Stimulated activated CD8-positive, alpha-beta memory T cell treated with anti-CD3 and anti-CD28 coated beads, Interleukin-15, amount 100 ng/mL, for 4 hours (primary cell): ENCODE data around the gene TCEAL6.
A peak's percentile ranks its signal among the peaks of the same experiment; 100 is the strongest.
"Not testable (repeated sequence)": the region's sequence is repeated elsewhere in the genome, so short reads cannot be mapped to it uniquely, and the experiment has no call there.

Source experiments
- DNase-seq, 2 donors: peaks; one replicate each; pipeline ENCODE4 v3.0.0-alpha.2; 2020; ENCODE audit warnings: low read depth in 2 of 2

Gene TCEAL6

GRCh38 chrX:102142274-102142673 lies at the start of gene TCEAL6:
TCEAL6 (minus strand) TSS chrX:102142481.
- DNase-seq = not testable (repeated sequence)

- no peak for DNase-seq
These were observed 43.9 kb upstream of the TCEAL6 start for GRCh38 chrX:102185967-102186720.

- DNase-seq = peak; percentile 9 to 20
These were observed 13.5 kb upstream of the TCEAL6 start, which contains the start of gene BEX5 for GRCh38 chrX:102155806-102156179. BEX5 (minus strand) TSS chrX:102155977; CDS start chrX:102154265, 1,712 bp downstream.

GRCh38 chrX:102154900-102155805 lies 12.9 kb upstream of the TCEAL6 start:
- peak in 1 of 2 donors; percentile 0 for DNase-seq

GRCh38 chrX:102154218-102154860 lies 12.1 kb upstream of the TCEAL6 start:
- no peak for DNase-seq

- DNase-seq = not testable (repeated sequence)
These were observed 650 bp downstream of the TCEAL6 start for GRCh38 chrX:102141631-102142030.

GRCh38 chrX:102140876-102141275 lies 1.4 kb downstream of the TCEAL6 start:
- DNase-seq = not testable (repeated sequence)

GRCh38 chrX:102138064-102138463 lies 4.2 kb downstream of the TCEAL6 start:
- DNase-seq = no peak

- no peak for DNase-seq
These were observed 12.8 kb downstream of the TCEAL6 start for GRCh38 chrX:102129473-102129872.

GRCh38 chrX:102126863-102127262 lies 15.4 kb downstream of the TCEAL6 start:
- no peak for DNase-seq

- not testable (repeated sequence) for DNase-seq
These were observed 16.0 kb downstream of the TCEAL6 start for GRCh38 chrX:102126080-102126818.

GRCh38 chrX:102125436-102125835 lies 16.8 kb downstream of the TCEAL6 start, which contains the start of gene TCEAL2:
TCEAL2 (plus strand) TSS chrX:102125679; CDS start chrX:102126831, 1,152 bp downstream.
- not testable (repeated sequence) for DNase-seq

- not testable (repeated sequence) for DNase-seq
These were observed 17.3 kb downstream of the TCEAL6 start for GRCh38 chrX:102125014-102125413.

GRCh38 chrX:102115748-102116147 lies 26.5 kb downstream of the TCEAL6 start:
- DNase-seq = no peak

- DNase-seq = no peak
These were observed 28.9 kb downstream of the TCEAL6 start for GRCh38 chrX:102113367-102113766.
